ENCODE results near the gene EEPD1.
"Not testable (repeated sequence)": the region's sequence is repeated elsewhere in the genome, so short reads cannot be mapped to it uniquely, and the experiment has no call there.

Gene EEPD1

DNA sequence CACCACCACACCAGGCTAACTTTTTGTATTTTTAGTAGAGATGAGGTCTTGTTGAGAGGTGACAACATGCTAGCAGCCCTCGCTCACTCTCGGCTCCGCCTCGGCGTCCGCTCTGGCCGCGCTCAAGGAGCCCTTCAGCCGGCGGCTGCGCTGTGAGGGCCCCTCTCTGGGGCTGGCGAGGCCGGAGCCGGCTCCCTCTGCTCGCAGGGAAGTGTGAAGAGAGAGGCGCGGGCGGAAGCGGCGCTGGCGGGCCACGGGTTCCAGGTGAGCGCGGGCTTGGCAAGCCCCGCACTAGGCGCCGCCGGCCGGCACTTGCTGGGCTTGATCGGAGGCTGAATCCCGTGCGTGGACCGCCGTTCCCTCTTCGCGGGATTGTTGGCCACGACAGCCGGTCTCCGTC is 83.0 kb downstream of the EEPD1 start (continued):
- TF ChIP-seq, protein P1, sequence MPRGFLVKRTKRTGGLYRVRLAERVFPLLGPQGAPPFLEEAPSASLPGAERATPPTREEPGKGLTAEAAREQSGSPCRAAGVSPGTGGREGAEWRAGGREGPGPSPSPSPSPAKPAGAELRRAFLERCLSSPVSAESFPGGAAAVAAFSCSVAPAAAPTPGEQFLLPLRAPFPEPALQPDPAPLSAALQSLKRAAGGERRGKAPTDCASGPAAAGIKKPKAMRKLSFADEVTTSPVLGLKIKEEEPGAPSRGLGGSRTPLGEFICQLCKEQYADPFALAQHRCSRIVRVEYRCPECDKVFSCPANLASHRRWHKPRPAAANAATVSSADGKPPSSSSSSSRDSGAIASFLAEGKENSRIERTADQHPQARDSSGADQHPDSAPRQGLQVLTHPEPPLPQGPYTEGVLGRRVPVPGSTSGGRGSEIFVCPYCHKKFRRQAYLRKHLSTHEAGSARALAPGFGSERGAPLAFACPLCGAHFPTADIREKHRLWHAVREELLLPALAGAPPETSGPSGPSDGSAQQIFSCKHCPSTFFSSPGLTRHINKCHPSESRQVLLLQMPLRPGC (tag by site-specific recombination; IDR thresholded peaks at IDR 0.05), result no peak
- TF ChIP-seq ZNF664 (tag by site-specific recombination; IDR thresholded peaks at IDR 0.05), result no peak
- TF ChIP-seq, protein P2, sequence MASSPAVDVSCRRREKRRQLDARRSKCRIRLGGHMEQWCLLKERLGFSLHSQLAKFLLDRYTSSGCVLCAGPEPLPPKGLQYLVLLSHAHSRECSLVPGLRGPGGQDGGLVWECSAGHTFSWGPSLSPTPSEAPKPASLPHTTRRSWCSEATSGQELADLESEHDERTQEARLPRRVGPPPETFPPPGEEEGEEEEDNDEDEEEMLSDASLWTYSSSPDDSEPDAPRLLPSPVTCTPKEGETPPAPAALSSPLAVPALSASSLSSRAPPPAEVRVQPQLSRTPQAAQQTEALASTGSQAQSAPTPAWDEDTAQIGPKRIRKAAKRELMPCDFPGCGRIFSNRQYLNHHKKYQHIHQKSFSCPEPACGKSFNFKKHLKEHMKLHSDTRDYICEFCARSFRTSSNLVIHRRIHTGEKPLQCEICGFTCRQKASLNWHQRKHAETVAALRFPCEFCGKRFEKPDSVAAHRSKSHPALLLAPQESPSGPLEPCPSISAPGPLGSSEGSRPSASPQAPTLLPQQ (tag by site-specific recombination; IDR thresholded peaks at IDR 0.05), result no peak

DNA sequence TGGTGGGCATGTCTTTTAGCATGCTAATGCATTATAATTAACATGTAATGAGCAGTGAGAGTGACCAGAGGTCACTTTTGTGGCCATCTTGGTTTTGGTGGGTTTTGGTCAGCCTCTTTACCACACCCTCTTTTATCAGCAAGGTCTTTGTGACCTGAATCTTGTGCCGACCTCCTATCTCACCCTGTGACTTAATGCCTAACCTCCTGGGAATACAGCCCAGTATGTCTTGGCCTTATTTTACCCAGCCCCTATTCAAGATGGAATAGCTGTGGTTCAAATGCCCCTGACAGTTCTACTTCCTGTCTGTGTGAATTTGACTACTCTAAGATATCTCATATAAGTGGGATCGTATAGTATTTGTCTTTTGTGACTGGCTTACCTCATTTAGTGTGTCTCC is 85.1 kb downstream of the EEPD1 start:
- Histone ChIP-seq H3K27ac (ENCODE audit: extremely low read depth, low read depth, low read length) (no peak overlapping the region), H3K4me3 (ENCODE audit: low read depth, low read length) (no peak overlapping the region), H3K36me3 (ENCODE audit: control insufficient read depth in 2 of 2, insufficient read depth in 1 of 2, low read length in 2 of 2) (no peaks in the 10 kb centered on the region), H3K4me1 (ENCODE audit: control insufficient read depth, insufficient read depth, low read length) (peaks cover 4% of the 10 kb centered on the region), H3K9me3 (ENCODE audit: control insufficient read depth, insufficient read depth, low read depth, low read length) (no peaks in the 10 kb centered on the region)
- TF ChIP-seq ZFP69B (tag by site-specific recombination; IDR thresholded peaks at IDR 0.05) (no peak), ZXDB (tag by site-specific recombination; IDR thresholded peaks at IDR 0.05) (no peak), ZNF585B (tag by site-specific recombination; IDR thresholded peaks at IDR 0.05) (no peak), ZNF214 (tag by site-specific recombination; IDR thresholded peaks at IDR 0.05; ENCODE audit: borderline replicate concordance) (no peak), GLIS2 (tag by site-specific recombination; IDR thresholded peaks at IDR 0.05) (no peak), ZNF747 (tag by site-specific recombination; IDR thresholded peaks at IDR 0.05) (no peak), ZNF394 (tag by site-specific recombination; IDR thresholded peaks at IDR 0.05; ENCODE audit: borderline replicate concordance) (no peak)
- TF ChIP-seq, protein P3, sequence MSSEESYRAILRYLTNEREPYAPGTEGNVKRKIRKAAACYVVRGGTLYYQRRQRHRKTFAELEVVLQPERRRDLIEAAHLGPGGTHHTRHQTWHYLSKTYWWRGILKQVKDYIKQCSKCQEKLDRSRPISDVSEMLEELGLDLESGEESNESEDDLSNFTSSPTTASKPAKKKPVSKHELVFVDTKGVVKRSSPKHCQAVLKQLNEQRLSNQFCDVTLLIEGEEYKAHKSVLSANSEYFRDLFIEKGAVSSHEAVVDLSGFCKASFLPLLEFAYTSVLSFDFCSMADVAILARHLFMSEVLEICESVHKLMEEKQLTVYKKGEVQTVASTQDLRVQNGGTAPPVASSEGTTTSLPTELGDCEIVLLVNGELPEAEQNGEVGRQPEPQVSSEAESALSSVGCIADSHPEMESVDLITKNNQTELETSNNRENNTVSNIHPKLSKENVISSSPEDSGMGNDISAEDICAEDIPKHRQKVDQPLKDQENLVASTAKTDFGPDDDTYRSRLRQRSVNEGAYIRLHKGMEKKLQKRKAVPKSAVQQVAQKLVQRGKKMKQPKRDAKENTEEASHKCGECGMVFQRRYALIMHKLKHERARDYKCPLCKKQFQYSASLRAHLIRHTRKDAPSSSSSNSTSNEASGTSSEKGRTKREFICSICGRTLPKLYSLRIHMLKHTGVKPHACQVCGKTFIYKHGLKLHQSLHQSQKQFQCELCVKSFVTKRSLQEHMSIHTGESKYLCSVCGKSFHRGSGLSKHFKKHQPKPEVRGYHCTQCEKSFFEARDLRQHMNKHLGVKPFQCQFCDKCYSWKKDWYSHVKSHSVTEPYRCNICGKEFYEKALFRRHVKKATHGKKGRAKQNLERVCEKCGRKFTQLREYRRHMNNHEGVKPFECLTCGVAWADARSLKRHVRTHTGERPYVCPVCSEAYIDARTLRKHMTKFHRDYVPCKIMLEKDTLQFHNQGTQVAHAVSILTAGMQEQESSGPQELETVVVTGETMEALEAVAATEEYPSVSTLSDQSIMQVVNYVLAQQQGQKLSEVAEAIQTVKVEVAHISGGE (tag by site-specific recombination; conservative IDR thresholded peaks at IDR 0.05; ENCODE audit: low read depth), result no peak
- TF ChIP-seq, protein P4, sequence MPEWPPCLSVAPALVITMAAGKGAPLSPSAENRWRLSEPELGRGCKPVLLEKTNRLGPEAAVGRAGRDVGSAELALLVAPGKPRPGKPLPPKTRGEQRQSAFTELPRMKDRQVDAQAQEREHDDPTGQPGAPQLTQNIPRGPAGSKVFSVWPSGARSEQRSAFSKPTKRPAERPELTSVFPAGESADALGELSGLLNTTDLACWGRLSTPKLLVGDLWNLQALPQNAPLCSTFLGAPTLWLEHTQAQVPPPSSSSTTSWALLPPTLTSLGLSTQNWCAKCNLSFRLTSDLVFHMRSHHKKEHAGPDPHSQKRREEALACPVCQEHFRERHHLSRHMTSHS (tag by site-specific recombination; IDR thresholded peaks at IDR 0.05), result no peak
- ChIA-PET POLR2A (no interaction called here), CTCF (interaction anchor here (0.7 kb wide), 1 partner anchor 21 kb away, joined by 3 read pairs; no protein-coding TSS in a partner anchor)

DNA sequence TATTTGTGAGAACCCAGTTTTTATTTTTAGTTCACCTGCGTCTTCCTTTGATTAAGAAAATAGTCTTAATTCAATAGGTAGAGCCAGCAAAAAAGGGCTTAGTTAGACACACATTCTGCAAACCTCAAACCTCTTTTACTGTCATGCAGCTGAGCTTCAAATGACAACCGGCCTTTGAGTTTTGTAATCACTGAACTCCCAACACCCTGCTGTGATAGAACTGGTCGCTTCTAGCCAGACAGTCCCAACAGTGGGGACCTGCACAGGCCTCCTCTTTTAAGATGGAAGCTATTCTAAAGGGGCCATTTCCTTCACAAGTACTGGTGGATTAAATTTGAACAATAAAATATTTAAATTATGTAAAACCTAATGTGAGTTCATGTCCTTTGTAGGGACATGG is 90.3 kb downstream of the EEPD1 start:
- H3K36me3 ChIP-seq (ENCODE audit: control insufficient read depth in 2 of 2, insufficient read depth in 1 of 2, low read length in 2 of 2); H3K4me3 ChIP-seq (ENCODE audit: low read depth, low read length); CTCF ChIA-PET; H3K9me3 ChIP-seq (ENCODE audit: control insufficient read depth, insufficient read depth, low read depth, low read length); POLR2A ChIA-PET; H3K27ac ChIP-seq (ENCODE audit: extremely low read depth, low read depth, low read length); H3K4me1 ChIP-seq (ENCODE audit: control insufficient read depth, insufficient read depth, low read length): not testable (repeated sequence)

DNA sequence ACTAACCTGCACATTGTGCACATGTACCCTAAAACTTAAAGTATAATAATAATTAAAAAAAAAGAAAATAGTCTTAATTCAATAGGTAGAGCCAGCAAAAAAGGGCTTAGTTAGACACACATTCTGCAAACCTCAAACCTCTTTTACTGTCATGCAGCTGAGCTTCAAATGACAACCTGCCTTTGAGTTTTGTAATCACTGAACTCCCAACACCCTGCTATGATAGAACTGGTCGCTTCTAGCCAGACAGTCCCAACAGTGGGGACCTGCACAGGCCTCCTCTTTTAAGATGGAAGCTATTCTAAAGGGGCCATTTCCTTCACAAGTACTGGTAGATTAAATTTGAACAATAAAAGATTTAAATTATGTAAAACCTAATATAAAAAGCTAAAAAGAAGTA is 90.9 kb downstream of the EEPD1 start:
- H3K27ac ChIP-seq (ENCODE audit: extremely low read depth, low read depth, low read length); H3K4me3 ChIP-seq (ENCODE audit: low read depth, low read length); H3K36me3 ChIP-seq (ENCODE audit: control insufficient read depth in 2 of 2, insufficient read depth in 1 of 2, low read length in 2 of 2); H3K9me3 ChIP-seq (ENCODE audit: control insufficient read depth, insufficient read depth, low read depth, low read length); H3K4me1 ChIP-seq (ENCODE audit: control insufficient read depth, insufficient read depth, low read length); POLR2A ChIA-PET: not testable (repeated sequence)
- CTCF ChIA-PET, result interaction anchor here (1.1 kb wide), 1 partner anchor 10 kb away, joined by 3 read pairs; no protein-coding TSS in a partner anchor
